AML-193 (cell line): Measurements from ENCODE around the gene ATP5F1E.
"Not testable (repeated sequence)": the region's sequence is repeated elsewhere in the genome, so short reads cannot be mapped to it uniquely, and the experiment has no call there.

ENCODE experiments used
- DNase-seq, 2 experiments: peaks; one replicate each; lab custom pipeline; 2025; lab: John Stamatoyannopoulos, UW

ATP5F1E gene

DNA sequence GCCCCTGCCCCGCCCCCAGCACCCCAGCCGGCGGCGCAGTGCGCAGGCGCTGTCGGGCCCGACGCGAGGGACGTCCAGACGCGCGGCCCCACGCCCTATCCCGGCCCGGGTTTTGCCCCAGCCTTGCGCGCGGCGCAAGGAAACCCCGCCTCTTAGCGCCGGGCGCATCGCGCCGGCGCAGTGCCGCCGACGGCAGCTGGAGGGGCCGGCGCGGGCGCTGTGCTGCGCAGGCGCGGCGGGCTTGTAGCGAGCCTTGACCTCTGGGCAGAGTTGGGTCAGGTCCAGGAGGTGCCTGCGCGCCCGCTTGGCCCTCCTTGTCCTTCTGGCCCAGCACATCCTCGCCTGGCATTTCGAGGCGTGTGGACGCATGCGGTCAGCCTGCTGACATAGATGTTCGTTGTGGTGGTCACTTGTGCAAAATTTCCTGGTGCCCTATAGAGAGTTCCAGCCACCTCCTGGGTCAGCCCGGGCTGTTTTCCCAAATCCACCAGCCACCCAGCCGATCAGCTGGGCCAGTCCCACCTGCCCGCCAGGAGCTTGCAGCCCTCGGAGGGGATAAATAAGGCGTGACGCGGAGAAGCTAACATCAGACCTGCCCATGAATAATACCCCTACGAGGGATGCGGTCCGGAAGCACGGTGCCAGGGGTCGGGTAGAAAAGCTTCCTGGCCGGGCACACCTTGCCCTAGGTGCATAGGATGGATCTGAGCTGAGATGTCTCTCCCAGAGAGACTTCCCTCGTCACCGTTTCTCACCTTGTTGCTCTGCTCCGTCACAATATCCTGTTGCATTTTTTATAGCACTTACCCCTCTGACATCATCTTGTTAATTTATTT lies 10.9 kb upstream of the ATP5F1E start:
- peak; percentile 79 to 86 for DNase-seq

GRCh38 chr20:59042151-59042795 lies 10.1 kb upstream of the ATP5F1E start, which contains the start of gene PRELID3B:
Gene PRELID3B, minus strand, starts transcription at chr20:59042786. Its CDS starts 56 bp downstream, at chr20:59042730.
- DNase-seq, result peak; percentile 29 to 35

DNA sequence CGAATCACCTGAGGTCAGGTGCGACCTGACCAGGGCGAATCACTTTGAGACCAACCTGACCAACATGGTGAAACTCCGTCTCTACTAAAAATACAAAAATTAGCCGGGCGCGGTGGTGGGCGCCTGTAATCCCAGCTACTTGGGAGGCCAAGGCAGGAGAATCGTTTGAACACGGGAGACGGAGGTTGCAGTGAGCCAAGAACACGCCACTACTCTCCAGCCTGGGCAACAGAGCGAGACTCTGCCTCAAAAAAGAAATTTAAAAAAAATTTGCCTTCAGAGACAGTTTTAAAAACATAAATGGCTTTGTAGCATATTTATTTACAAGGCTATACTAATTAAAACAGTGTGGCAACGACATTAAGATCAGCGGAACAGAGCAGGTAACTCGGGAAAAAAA lies 9.4 kb upstream of the ATP5F1E start:
- not testable (repeated sequence) for DNase-seq

DNA sequence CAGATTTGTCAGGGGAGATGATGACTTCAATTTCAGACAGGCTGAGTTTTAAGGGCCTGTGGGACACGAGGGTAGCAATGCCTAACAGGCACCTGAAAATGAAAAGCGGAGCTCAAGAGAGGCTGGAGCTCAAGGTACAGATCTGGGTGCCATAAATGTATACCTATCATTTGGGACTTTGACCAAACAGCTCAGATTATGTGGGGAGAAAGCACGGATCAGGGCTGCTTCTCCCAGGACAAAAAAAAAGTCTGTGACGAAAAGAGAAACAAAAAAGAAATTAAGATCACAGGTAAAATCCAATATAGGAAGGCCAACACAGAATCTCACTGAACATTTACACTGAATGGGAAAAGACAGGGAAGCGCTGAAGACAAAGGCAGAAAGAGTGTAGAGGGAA lies 8.5 kb upstream of the ATP5F1E start:
- no peak for DNase-seq

GRCh38 chr20:59039233-59039632 lies 7.1 kb upstream of the ATP5F1E start:
- no peak for DNase-seq

DNA sequence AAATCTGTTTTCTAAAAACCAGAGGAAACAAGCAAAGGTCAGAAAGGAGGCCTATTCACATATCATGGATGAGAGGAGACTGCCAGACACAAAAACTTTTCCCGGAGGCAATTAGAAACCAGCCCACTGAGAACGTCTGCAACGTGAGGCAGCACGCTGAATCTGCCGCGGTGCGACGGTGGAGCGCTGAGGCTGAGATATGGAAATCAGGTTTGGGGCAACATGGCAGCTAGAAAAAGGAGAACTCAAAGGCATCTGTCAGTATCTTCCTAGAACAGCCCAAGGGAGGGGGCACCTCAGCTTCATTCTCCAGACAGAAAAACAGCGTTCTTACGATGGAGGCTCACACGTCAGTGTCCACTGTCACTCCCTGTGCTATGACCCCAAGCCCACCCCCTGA lies 5.3 kb upstream of the ATP5F1E start:
- DNase-seq, result no peak

DNA sequence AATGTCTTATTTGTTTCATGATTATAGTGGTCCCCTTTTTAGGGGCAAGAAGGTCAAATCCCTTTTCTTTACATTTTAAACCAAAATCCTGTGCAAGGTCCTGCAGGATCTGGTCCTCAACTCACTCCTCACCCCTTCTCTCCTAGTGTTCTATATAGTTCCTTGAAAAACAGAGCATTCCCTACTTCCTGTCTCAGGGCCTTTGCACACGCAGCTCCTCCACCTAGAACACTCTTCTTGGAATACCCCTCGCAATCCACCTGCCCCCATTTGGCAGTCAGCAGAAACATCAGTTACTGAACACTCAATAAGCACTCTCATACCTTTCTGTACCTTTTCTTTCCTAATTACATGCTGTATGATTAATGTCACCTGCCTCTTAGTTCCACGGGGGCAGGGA lies 3.2 kb upstream of the ATP5F1E start:
- DNase-seq, result no peak

DNA sequence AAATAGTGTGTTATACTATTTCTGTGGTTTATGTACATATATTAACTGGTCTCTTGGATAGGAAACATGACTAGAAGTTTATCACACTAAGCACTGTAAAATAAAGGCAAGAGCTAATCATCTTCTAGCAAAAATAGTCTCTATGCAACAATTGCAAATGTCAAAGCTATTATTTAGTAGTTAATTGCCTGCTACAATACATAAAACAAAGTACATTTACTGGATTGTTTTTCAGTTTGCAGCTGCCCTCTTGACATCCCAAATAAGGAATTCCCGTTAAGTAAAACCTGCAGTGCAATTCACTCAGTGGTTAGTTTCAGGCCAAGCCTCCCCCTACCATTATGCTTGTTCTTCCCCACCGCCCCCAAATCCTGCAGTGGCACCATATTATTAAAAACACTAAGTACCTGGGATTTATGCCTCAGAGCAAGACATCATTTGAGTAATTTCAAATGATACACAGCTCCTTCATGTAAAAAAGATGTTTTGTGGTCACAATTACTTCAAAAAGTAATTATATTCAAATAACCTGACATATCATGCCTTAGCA lies 1.6 kb upstream of the ATP5F1E start:
- DNase-seq, result no peak

DNA sequence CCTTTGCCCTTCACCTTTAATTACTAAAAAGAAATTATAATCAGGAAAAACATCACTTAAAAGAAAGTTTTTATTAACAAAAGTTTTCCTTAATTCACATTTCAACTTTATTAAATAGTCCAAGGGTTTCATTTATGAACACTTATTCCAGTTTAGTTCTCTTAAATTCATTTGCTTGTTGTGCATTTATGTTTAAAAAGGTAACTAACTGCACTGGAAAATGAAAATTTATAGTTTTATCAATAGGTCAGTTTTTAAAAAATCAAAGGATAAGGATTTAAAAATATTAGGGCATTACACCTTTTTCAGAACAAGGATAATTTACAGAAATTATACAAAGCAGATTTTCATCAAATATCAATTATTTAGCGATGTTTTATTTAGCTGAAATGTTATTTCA lies 958 bp upstream of the ATP5F1E start:
- DNase-seq, result no peak

- DNase-seq, result no peak
Measured at GRCh38 chr20:59032713-59033059, 551 bp upstream of the ATP5F1E start.

GRCh38 chr20:59031564-59032022 lies 542 bp downstream of the ATP5F1E start:
- no peak for DNase-seq

DNA sequence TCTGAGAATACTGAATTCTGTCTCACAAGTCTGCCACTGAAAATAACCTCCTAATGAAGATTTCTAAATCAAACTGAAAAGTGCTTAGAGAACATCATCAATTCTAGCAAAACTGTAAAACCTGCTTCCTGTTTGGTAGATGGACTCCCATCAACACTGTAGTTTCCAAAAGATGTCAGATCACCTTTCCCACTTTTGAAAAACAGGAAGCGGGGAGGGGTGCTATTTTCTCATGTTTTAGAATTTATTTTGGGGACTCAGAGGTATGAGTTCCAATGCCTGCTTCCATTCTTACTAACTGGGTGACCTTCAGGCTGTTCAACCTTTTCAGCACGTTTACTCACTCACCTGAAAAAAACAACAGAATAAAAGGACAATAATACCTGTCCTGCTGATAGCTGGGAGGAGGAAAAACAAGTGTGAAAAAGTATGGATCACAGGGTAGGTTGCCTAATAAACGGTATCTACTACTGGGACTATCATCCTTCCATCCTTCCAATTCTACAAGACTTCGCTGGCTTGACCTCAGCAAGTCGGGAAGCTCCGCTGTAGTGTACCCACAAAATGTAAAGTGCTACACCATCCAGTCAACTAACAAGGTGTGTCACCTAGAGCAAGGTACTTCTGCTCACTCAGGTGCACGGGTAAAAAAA lies 1.1 kb downstream of the ATP5F1E start:
- DNase-seq, result no peak

DNA sequence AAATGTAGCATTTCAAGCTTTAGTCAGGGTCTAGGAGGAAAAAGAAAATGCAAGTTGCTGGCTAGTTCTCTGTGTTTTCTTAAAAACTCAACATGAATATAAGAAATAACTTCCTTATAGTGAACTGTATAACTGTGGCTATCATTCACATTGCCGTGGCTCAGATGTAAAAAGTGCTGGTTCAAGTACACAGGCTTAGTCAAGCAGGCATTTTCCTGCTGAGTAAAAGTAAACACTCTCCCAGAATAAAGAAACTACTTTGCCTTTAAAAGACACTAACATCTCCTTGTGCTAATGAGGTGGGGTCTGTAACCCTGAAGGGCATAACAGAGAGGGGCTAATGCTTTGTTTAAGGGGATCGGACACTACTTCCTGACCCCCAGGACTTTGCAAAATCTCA lies 3.3 kb downstream of the ATP5F1E start:
- no peak for DNase-seq

- no peak for DNase-seq
Measured at GRCh38 chr20:59027741-59028320, 4.3 kb downstream of the ATP5F1E start.

DNA sequence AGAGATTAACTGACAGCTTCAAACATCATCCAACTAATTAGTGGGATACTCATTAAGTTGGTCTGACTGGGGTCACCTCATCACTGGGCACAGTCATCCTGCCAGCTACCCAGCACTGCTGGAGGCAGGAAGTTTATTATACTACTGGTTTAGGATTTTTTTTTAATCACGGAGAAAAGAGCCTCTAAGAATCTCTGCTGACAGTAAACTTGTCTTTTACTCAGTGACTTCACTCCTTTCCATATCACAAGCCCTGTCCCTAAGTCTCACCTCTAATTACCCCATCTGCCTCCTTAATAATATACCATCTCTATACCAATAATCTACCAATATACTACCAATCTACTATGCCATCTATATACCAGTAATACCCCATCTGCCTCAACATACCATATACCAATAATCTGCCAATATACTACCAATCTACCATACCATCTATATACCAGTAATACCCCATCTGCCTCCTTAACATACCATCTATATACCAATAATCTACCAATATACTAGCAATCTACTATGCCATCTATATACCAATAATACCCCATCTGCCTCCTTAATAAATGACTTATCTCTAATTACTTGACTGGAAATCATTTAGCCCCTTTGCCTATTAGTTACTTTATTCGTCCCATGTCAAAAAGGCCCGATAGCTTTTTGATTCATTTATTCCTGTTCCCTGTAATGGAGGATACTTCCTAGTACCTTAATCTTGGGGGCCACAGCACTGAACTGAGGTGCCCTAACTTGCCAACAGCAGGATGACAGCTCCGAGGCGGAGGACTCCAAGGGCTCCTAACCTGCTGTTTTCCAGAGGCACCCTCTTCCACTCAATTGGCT lies 5.0 kb downstream of the ATP5F1E start:
- no peak for DNase-seq

DNA sequence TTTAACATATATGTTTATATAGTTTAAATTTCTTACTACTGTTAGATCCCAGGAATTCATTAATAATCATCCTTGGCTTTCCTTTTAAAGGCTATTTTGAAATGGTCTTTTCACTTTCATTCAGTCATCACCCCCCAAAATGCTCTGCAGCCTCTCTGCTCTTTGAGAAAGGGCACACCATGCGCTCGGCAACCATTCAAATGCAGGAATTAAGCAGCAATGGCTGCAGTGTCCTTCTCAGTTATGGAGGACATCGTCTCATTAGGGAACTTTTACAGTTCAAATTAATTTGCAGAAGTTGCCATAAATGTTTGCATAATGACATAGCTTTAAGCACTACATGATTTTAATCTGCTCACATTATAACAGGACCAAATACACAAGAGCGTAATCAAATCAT lies 6.6 kb downstream of the ATP5F1E start:
- DNase-seq, result no peak

DNA sequence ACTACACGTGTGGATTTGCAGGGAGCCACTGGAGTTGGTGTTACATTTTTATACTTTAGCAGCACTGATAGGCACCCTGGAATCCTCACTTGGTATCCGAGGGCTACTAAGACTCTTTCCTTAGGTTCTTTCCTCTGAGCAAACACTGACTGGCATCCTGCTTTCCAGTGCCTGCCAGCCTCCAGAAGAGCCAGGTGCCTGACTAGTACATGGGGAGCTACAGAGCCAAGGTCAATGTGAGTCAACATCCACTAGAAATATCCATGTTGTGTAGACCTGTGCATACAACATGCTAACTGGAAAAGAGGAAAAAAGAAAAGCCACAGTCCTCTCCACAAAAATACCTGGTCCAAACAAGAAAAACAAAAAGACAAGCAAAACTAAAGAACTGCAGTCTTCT lies 7.0 kb downstream of the ATP5F1E start:
- DNase-seq, result no peak

DNA sequence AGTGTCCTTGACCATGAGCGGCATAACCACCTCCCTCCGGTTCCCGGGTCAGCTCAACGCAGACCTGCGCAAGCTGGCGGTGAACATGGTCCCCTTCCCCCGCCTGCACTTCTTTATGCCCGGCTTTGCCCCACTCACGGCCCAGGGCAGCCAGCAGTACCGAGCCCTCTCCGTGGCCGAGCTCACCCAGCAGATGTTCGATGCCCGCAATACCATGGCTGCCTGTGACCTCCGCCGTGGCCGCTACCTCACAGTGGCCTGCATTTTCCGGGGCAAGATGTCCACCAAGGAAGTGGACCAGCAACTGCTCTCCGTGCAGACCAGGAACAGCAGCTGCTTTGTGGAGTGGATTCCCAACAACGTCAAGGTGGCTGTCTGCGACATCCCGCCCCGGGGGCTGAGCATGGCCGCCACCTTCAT lies 8.0 kb downstream of the ATP5F1E start:
- DNase-seq, result no peak

- DNase-seq, result no peak
Measured at GRCh38 chr20:59023616-59024015, 8.5 kb downstream of the ATP5F1E start.

GRCh38 chr20:59022754-59023153 lies 9.4 kb downstream of the ATP5F1E start:
- DNase-seq, result no peak

- no peak for DNase-seq
Measured at GRCh38 chr20:59020938-59021551, 11.1 kb downstream of the ATP5F1E start.
